B cell (primary cell): ENCODE measurements around the gene HOXB3.

Experiments
- EZH2 ChIP-seq: IDR thresholded peaks from 2 replicates; pipeline ENCODE4 v1.6.1; 2012; ENCODE audit warnings: borderline replicate concordance, low read depth, mild to moderate bottlenecking, moderate library complexity, low read length; ENCODE audit not compliant: insufficient read depth, poor library complexity, severe bottlenecking
- TF ChIP-seq, protein P1 (sequence below): fragments of 200-600 bp; IDR thresholded peaks from one replicate; pipeline ENCODE4 v1.8.0; 2022; ENCODE audit warnings: antibody characterized with exemption, mild to moderate bottlenecking

DNA sequence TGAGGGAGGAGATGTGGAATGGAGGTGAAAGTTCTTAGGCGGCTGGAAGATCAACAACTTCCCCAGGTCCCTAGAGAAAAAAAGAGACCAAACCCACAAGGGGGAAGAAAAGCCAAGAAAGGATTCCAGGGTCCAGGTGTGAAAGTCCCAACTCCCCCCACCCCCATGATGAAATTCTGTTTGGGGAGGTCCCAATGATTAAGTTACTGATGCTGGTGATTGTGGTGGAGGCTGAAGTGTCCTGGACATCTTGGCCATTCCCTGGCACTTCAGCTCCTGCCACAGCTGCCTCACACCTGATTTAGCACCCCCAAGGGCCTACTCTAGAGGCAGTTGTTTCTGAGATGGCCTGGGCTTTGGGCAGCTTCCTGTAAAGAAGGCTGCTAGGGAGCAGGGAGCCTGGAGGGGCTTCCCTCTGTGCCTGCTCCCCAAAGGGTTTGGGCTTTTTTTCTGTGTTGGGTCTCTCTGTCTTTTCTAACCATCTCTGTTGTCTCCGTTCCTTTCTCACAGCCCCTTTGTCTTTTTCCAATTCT lies 25.0 kb downstream of the HOXB3 start:
- TF ChIP-seq, protein P1, sequence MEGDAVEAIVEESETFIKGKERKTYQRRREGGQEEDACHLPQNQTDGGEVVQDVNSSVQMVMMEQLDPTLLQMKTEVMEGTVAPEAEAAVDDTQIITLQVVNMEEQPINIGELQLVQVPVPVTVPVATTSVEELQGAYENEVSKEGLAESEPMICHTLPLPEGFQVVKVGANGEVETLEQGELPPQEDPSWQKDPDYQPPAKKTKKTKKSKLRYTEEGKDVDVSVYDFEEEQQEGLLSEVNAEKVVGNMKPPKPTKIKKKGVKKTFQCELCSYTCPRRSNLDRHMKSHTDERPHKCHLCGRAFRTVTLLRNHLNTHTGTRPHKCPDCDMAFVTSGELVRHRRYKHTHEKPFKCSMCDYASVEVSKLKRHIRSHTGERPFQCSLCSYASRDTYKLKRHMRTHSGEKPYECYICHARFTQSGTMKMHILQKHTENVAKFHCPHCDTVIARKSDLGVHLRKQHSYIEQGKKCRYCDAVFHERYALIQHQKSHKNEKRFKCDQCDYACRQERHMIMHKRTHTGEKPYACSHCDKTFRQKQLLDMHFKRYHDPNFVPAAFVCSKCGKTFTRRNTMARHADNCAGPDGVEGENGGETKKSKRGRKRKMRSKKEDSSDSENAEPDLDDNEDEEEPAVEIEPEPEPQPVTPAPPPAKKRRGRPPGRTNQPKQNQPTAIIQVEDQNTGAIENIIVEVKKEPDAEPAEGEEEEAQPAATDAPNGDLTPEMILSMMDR, result no peak
- no peak for TF ChIP-seq EZH2
